Ureter (tissue), 1 donor: ENCODE data around the gene REV1. TPM values are rescaled to one million over a fixed set of nuclear protein-coding genes. Genes with fewer than 3 reads are reported as not detected.

Experiments
- DNase-seq: peaks from one replicate; pipeline ENCODE4 v3.0.0-alpha.2; 2020; ENCODE audit warnings: low spot score
- total RNA-seq: library from RNA; stranded (reverse); gene quantifications from one replicate; pipeline ENCODE4 v1.2.4, GENCODE V29; 2023
- donor health status: DM: yes; HTN: yes; CAD: no.

The REV1 gene
- 99.6 TPM for total RNA-seq

DNA sequence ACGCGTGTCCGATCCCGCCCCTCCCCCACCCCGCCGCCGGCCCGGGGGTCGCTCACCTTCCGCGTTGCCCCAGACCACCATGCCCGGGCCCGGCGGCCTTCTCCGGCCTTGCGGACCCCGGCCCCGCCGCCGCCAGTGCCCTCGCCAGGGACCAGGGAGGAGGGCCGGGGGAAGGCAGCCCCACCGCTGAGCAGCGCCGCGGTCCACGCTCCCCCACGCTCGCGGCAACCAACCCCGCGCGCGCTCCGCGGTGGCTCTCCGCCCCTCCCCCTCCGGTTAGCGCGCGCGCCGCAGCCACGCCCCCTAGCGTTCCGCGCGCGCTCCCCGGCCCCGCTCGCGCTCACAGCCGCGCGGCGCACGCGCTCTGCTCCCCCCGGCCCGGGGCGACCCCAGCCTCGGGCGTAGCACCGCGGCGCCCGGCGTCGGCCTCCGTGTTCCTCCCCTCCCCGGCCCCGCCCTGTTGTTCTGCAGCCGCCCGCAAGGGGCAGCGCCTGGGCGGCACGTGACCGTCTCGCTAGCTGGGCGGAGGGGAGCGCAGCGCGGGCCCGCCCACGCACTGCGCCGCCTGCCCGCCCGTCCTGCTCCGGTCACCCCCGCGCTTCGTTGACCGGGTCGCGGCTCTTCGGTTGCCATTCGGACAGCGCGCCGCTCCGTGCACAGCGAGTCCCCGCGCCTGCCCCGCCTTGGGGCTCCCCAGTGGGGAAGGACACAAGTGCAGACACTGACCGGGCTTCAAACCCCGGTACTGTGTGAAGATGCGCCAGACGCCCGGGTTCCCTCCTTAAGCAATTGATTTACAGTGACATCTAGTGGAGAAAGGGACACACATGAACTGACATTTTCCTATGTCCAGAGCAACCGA, at the start of gene REV1:
Gene REV1 (minus strand): TSS at position 257 of the 862 bp plus-strand sequence. CDS start 25,042 bp downstream, outside the sequence.
- peak; percentile 93 for DNase-seq

DNA sequence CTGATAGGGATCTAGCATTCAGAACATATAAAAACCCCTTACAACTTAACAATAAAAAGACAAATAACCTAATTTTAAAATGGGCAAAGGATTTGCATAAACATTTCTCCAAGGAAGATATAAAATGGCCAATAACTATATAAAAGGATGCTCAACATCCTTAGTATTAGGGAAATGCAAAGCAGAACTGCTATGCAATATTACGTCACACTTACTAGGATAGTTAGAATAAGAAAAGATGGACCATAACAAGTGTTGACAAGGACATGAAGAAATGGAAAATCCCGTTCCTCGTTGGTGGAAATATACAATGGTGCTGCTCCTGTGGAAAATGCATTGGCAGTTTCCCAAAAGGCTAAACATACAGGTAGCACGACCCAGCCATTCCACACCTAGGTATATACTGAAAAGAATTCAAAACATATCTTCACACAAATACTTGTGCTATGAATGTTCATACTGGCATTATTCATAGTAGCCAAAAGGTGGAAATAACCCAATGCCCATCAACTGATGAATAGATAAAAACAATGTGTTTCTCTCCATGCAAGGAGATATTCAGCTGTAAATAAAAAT, 48.2 kb upstream of the REV1 start:
- DNase-seq, result no peak

DNA sequence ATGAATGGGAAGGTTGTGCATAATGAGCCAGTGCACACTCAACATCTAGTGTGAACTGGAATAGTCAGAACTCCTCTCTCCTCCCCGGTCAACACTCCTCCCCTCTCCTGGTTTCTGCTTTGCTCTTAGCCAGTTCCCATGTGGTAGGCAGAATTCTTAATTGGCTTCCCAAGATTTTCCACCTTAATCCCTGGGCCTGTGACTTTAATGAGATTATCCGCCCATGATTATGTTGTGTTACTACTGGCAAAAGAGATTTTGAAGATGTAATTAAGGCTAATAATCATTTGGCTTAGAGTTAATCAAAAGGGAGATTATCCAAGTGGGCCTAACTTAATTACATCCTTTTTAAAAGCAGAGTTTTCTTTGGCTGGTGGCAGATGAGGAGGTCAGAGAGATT, 34.2 kb upstream of the REV1 start:
- no peak for DNase-seq

DNA sequence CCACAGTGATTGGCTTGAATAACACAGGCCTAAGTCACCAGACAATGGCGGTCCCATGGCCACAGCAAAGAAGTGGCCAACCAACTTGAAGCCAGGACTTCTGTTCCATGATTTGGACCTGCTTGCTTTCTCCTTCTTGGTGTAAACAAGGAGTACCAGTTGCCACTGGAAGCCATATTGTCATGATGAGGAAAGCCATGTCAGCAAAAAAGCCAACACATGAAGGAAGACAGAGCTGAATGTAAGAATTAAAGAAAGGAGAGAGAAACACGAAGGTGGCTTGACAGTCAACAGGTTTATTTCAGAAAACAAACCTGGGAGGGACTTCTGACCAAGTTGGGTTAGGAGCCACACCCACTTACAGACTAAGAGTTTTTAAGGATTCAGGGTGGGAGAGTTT, 32.3 kb upstream of the REV1 start:
- no peak for DNase-seq

DNA sequence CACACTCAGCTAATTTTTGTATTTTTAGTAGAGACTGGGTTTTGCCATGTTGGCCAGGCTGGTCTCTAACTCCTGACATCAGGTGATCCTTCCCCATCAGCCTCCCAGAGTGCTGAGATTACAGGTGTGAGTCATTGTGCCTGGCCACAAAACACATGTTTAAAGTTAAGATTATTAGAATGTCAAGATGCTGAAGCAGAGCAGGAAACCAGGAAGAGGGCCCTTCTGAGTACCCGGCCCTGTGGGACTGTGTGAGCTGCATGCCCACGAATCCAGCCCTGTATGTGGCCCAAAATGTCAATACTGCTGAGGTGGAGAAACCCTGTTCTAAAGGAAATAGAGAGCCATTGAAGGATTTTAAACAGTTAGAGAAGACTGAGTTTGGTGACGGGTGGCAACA, 31.0 kb upstream of the REV1 start:
- DNase-seq, result no peak

DNA sequence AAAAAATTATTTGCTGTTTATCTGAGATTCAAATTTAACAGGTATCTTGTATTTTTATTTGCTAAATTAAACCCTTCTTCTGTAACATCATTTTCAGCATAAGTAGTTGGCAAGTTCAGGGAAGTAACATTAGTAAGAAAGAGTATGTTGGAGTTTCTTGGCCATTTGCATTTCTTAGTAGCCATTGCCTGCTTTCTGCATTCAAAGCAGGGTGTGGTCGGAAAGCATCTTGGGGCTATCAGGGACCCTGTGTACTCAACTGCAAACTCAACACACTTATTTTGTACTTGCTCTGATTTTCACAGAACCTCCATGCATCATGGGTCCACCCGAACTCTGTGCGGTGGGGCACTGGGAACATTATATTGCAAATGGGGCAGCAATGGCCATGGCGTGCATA, 30.4 kb upstream of the REV1 start:
- no peak for DNase-seq

DNA sequence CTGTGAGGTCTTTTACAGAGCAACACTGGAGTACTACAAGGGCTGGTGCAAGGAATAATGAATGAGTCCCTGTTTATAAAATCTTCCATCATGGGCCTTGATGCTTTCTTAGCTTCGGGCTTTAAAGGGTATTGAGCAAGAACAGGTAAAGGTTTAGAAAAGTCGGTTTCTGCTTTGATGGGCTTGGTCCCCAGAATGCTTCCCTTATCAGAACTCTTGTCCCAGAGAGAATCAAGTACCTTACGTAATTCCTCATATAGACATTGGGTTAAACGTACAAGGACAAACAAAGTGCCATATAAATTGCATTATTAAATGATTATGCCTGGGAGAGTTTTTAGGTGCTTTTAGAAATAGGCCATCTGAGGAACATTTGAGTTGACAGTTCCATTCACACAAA, 24.5 kb upstream of the REV1 start:
- no peak for DNase-seq

DNA sequence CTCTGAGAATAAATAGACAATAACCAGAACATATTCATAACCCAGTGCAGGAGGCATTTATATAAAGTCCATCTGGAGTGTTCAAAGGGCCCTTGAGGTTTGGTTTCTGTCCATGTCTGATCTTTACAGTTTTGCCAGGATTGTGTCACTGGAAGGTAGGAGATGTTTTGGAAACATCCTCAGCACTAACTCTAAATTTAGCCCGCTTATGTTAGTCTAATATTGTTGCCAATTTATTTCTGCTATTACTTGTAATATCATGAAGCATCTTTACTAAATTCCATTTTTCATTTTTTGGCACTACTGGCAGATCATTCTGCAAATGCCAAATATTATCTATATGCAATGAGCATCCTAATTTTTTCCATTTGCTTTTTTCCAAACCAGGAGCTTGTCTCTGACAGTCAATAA, 22.4 kb upstream of the REV1 start:
- no peak for DNase-seq

DNA sequence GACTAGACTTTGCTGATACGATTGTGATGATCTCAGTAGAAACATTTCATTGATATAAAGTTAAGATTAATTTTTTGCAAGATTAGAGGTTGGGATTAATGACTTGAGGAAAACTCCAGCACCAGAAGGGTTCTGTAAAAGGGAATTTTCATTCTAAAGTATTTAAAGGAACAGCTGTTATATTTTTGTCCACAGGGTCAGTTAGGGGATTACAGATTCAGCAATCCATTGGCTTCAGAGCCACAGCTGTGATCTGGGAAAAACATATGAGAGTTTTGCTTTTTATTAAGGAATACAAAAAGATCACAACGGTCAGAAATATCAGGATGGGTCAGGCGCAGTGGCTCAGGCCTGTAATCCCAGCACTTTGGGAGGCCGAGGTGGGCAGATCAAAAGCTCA, 19.6 kb upstream of the REV1 start:
- no peak for DNase-seq

DNA sequence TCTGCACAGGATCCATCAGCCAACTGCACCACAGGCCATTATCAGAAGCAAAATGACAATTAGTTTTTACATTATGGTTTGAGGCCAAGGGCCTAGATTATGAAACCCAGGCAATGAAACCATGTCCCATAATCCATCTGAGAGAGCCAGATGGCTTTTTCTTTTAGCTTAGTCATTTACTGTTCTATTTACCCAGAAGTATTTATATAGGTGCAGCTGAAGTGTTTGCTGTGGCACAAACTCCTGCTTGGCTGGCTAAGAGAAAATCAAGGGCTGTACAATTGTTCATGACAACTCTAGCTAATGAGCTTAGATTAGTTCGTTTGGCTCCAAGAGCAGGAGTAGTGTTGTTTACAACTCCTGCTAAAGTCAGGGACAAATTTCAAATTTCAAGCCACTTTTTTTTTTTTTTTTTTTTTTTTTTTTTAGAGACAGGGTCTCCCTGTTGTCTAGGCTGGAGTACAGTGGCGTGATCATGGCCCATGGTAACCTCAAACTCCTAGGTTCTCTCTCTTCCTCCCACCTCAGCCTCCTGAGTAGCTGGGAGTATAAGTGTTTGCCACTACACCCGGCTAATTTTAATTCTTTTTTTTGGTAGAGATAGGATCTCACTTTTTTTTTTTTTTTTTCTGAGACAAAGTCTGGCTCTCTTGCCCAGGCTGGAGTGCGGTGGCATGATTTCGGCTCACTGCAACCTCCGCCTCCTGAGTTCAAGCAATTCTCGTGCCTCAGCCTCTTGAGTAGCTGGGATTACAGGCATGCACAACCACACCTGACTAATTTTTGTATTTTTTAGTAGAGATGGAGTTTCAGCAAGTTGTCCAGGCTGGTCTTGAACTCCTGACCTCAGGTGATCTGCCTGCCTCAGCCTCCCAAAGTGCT, 18.4 kb upstream of the REV1 start:
- no peak for DNase-seq

DNA sequence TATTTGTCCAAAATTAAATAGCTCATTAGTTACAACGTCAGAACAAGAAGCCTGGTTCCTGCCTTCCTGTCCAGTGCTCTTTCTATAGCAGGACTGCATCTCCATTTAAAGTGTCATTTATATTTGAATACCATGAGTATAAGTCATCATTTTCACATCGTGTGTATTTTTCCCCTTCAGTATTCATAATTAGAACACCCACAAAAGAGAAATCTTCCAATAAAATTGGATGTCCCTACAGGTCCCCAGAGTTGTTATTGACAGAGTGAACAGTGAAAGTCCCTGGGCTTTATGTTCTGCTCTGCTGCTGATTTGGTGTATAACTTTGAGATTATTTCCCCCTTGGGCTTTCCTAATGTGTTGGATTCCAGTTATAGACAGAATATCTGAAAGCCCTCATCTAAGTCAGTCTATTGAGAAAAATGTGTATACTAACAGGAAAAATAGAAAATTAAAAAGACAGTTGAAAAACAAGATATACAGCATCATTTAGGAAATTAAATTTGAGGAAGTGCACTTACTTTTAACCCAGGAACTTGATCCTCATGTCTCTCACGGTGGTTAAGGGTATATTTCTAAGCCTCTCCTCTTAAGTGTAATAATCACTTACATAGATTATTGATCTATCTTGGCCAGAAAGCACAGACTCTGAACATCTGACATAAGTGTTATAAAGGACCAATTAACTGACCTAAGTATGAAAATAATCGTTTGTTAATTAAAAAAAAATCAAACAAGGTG, 15.2 kb upstream of the REV1 start:
- no peak for DNase-seq

DNA sequence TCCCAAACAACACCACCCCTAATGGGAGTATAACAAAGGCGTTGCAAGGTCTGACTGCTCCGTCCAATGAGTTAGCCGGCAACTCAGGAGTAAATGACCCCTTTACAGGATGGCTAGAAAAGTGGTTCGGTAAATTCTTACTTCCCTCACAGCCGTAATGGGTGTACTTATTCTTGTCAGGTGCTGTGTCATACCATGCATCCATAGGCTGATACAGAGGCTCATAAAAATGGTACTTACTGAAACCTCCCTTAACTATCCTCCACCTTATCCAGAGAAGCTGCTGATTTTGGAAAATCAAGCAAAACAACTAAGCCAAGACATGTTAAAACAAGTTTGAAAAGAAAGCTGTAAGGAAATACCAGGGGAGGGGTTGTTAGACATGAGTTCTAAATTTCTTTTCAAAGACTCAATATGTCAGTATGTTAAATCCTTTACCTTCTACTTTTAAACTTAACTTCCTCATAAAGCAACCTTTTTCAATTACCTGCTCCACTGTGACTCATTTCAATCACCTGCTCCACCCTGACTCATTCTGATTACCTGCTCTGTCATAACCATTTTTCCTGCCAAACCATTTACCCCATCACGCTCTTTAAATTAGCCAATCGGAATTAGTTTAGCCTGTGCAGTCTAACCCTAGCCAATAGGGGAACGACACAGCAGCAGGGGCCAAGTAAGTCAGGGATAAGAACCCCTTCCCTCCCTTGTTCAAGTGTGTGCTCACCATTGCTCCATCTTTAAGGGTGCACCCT, 14.0 kb upstream of the REV1 start:
- peak; percentile 14 for DNase-seq

DNA sequence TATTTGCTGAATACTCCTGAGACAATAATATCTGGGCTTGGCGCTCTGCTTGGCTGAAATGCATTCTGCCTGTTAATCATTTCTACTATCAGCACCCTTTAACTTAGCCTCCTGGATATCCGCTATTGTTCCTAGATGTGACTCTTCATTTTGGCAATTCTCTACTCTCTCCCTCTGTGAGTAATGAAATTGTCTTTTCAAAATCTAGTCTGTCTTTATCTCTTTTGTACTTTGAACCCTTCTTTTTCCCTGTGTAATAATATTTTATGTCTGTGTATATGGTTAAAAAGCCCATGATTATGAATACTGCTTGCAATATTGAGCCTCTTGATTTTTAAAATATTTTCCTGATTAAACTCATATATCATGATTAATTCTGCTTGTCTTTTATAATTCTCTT, 6.2 kb upstream of the REV1 start:
- no peak for DNase-seq

DNA sequence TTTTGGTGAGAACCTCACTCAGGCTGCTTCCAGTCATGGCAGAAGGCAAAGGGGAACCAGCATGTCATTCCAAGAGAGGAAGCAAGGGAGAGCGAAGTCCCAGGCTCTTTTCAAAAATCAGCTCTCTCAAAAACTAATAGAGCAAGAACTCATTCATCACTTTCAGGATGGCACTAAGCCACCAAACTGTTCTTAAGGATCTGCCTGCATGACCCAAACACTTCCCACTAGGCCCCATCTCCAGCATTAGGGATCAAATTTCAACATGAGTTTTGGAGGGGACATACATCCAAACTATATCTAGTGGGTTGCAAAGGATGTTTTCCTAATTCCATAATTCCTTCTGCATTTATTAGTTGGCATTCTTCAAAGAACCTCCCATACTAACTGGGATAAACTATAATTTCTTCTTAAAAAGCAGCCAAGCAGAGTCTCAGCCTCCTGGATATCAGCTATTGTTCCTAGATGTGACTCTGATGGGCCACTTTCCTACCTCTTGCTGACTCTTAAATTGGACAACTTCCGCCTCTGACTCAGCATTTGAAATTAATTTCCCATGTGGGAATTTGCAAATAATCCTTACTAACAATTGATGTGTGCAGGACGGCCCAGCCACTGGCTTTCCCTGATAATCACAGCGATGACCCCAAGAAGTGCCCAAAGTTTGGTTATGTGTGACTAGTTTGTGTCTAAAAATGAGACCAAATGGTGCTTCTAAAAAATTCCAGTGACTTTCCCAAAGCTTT, 5.5 kb upstream of the REV1 start:
- no peak for DNase-seq

DNA sequence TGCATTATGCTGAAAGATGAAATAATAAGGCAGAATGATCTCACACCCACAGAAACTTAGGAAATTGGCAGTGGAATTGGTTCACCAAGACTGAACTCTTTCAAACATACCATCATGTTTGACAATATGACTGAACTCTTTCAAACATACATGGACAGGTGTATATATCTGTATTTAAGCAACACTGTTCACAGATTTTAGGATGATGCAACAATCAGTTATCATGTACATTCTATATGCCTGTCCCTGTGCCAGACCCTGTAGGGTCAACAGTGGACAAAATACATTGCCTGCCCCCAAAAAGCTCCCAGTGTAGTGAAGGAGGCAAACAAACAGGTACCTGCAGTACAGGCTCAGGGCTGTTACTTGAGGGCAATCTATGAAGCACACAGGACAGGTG, 2.9 kb upstream of the REV1 start:
- DNase-seq, result no peak

DNA sequence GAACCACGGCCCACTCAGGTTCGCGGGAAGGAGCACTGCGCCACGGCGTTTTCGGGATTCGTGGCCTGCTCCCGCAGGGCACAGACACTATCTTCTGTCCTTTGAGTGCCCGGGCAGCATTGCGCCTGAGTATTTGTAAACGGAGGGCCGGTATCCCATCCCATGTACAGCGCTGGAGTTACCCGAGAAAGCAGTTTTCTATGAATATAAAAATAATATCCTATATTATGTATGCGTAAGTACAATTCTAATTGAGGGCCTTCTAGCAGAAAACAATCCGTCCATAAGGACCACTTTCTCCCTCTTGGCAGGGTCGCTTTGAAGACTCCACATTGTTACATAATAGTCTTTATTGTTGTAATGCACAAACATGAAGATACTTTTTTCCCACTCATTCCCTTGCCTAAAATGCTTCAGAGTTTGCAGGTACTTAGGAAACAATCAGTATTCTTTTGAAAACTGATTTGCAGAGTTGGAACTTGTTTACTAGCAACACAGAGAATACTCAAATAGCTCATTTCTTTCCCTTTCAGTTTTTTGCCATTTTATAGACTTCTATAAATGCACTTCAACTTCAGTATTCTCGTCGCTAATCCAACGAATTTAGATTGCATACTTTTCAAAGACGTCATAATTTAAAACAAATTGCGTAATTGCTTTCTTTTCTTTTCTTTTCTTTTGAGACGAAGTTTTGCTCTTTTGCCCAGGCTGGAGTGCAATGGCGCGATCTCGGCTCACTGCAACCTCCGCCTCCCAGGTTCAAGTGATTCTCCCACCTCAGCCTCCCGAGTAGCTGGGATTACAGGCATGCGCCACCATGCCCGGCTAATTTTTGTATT, 1.0 kb upstream of the REV1 start:
- peak; percentile 1 for DNase-seq

DNA sequence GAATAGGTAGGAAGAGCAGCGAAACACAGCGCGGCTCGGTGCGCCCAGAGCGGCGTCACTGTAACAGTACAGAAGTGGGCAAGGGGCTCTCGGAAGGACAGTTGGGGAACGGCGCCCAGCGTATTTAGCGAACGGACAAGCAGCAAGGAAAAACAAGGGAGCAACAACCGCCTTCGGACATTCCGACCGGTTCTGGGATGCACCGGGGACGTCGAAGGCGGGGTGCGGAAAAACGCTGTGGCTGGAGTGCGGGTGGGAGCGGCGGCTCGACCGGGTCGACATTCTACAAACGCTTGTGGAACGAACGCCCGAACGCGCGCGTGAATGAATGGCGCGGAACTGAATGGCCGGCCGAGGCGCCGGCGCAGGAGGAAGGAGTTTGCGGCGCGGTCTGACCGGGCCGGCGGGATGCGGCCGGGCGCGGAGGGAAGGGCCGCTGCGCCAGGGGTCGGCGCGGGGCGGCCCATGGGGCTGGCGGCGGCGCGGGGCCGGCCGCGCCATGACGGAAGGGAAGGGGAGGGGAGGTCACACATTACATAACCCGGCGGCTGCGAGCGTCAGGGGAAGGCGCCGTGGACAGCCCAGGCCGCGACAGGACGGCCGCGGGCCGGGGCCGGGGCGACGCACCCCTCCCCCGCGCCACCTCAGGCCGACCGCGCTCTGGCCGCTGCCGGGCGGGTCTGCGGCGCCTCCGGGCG, 605 bp downstream of the REV1 start:
- peak; percentile 60 for DNase-seq

DNA sequence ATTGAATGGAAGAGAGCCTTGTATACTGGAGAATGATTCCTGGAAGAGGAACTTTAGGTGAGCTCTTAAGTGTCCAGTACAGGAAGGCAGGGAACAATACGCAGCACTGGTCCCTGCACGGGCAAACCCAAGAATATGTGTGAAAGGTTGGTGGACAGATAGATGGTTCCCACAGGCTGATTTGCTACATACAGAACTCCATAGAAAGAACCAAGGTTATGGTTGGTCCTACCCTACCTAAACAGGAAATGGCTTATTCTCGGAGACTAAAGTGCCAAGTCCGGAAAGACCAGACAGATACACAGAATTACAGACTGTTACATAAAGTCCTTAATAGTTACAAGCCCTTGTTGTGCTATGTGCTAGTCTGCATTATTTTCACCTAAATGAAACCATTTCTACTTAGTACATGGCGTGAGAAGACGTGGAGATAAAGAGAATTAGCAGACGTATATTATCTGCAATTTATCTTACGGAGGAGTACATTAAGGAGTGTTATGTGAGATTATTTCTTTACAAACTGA, 1.2 kb downstream of the REV1 start:
- peak; percentile 37 for DNase-seq

DNA sequence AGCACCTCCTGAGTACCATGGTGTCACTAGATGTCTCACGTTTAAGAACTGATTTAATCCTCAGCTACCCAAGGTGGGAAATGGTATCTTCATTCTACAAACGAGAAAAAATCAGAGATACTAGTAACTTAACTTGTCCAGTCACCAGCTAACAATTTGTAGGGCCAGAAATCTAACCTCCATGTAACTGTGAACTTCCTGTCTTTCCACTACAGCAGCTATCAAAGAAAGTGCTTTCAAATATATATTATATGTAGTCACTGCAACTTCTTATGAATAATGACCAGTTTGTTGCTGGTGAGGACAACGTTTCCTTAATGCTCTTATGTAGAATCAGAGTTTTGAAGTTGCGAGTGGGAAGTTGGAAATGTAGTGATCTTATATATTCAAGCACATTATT, 1.9 kb downstream of the REV1 start:
- peak; percentile 1 for DNase-seq
